GM19239 (cell line): Measurements from ENCODE around the gene GNAZ.

Experiments
- DNase-seq: peaks from one replicate; pipeline ENCODE4 v3.0.0; 2011; ENCODE audit warnings: low spot score; ENCODE audit not compliant: insufficient read length
- FAIRE-seq: peaks from 2 replicates; lab custom pipeline; 2011; peaks lifted over from hg19 to GRCh38; lab: Jason Lieb, UNC

Gene GNAZ

DNA sequence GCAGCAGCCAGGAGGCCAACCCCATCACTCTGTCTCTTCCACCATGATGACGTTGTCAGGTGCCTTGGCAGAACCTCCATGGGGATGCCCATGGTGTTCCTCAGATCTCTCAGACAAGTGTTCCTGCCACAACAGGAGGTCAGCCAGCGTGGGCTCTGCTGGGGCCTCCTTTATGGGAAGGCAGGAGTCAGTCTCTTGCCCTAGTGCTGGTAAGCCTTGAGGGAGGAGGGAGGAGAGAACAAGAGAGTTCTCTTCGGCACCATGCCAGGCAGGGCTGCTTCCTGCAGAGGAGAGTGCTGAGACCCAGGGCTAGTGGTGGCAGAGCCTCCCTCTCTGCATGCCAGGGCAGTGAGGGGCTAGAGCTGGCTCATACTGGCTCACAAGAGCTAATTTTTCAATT, 32.5 kb downstream of the GNAZ start:
- FAIRE-seq (no peak), DNase-seq (no peak)

DNA sequence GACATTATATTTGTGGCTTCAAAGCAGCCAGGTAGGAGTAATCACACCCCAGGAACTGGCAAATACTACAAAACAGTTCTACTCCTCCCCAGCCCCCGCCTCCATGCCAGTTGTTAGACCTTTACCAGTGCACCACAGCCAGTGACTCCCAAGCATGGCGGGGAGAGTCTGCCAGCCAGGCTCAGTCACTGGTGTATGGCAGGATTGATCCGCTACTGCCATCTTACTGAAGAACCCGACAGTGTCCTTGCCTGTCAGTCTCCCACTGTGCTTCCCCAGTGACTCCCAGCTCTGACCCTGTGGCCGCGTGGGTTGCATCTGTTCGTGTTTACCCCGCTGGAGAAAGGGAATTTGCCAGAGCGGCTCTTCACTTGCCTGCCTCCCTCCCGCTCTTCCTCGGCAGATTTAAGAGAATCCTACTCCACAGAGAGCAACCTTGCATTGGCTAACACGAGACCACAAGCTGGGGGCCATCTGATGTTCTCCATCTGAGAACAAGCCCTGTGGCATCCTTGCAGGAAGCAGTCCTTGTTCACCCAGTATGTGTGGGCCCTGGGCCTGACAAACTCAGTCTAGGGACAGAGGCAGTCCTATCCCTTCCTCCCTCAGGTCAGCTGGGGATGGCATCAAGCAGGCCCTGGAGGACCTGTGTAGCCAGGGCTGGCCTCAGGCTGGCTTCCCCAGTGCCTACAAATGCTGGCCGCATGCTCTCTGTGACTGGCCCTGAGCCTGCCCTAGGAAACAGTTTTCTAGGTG, 33.1 kb downstream of the GNAZ start:
- DNase-seq (no peak), FAIRE-seq (no peak)

DNA sequence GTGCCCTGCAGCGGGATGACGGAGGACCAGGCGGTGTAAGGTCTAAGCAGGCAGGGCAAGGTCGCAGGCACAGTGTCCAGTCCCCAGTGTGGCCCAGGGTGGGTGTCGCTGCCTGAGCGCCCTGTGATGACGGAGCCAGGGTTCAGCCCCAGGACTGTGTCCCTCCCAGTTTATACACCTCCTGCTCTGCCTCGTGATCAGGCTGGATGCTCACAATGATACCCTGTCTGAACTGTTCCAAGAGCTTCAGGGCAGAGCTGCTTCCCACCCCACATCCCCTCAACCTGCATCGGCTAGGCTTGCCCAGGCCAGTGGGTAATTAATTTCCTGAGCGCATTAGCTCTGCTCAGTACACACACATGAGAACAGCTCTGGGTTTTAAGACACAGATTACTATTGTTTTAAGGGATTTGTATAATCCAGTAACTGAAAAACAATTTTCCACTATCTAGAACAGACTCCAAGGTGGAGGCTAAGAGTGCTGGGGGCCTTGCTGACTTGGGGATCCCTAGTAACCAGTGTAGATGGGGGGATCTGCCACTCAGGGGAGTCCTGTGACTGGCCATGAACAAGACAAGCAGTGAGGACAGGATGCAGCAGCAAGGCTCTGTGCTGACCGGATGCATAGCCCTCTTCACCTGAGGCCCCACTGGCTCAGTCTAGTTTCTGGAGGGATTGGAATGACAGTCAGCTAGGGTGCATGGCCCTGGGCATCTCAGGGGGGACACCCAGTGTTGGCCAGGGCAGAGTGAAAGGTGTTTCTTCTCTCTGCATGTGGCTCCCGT, 34.1 kb downstream of the GNAZ start:
- FAIRE-seq, result no peak
- DNase-seq, result no peak

DNA sequence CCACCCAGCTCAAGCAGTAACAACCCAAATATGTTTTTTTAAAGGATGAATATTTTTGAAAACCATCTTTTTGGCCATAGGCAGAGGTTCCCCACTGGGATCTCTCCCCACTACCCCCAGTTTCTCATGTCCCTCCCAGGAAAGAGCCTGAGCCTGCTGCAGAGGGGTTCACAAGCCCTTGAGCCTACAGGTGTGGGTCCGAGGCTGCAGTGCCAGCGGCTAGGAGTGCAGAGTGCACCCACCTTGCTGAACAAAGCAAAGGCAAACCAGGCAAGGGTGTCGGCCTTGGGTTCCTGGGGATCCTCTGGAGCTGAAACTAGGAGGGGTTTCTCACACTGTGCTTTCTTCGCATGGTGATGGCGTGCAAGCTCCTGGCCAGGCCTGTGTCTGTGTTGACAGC, 35.0 kb downstream of the GNAZ start:
- FAIRE-seq (no peak), DNase-seq (no peak)

DNA sequence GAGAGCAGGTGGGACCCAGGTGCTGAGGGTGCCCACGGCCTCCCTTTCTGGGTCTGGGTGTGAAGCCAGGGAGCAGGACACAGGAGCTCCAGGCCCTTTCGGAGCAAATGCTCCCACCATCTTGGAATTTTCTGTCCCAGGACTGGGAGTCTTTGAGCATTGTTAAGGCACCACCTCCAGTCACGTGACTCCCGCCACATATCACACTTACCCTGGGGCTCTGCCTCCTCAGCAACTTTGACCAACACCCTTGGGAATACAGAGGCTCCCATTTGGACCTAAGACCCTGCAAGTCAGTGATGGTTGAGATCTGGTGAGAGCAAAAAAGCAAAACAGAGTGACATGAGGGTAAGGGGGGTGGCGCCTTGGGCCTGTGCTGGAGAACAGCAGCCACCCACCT, 35.6 kb downstream of the GNAZ start:
- DNase-seq (no peak), FAIRE-seq (no peak)

DNA sequence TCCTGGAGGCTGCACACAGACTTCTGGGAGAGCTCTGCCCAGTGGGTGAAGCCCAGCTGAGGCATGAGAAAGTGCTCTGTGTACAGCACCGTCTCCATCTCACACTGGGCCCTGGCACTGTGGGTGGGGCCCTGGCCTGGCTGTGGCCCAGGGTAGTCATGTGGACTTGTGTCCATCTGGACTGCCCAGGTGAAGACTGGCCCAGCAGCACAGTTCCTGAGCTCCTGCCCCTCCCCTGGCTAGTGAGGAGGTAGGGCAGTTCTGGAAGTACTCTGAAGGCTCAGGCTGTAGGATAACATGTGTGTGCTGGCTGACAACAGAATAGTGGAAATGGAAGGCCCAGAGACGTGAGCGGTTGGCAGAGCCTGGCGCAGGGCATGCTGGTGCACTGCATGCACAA, 36.0 kb downstream of the GNAZ start:
- DNase-seq, result no peak
- no peak for FAIRE-seq

DNA sequence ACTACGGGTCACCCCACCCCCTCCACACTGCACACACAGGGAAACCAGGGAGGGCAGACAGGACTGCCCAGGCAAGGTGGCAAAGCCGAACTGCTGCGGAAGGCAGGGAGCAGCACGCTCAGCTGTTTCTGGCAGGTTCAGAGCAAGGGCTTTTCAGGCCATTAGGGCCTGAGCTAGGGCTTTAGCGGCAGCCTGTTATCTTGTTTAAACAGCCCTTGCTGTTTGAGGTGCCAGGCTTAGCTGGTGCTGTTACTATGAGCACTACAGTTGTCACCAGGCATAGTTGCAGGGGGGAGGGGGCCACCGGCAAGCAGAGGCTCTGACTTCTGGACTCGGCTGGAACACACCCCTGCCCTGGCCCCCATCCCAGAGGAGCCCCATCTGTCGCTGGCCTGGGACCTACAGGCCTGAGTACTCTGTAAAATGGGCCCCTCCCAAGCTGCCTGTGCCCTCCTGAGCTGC, 36.6 kb downstream of the GNAZ start:
- FAIRE-seq, result no peak

DNA sequence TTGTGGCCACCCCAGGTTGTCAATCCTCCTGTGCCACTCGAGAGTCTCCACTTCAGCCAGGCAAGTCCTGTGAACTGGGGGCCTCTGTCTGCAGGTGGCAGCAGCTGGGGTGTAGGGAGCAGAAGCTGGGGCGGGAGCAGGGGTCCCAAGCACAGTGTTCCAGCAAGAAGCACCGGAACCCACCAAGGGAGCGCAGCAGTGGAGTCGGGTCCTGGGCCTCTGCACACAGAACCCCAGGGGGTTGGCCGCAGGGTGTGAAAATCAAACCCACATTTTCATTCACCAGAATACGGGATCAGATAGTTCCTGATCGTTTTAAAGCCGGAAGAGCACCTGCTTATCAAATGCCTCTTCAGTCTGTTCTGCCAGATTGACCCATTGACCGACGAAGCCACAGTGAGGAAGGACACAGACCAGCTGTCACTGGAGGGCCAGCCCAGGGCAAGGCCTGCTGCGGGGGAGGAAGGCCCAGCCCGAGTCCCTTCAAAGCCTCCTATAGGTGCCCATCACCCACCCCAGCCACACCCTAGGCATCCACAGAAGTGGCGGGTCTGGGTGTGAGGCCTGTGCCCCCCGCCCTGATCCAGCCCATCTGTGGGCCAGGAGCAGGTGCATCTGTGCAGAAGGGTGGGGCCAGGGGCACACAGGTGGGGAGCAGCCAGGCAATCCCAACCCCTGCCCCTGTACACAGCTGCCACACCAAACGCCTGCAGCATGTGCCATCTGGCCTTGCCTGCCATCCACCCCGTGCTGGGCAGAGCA, 37.3 kb downstream of the GNAZ start:
- FAIRE-seq (no peak), DNase-seq (no peak)

More for the DNA sequence above, 36.6 kb downstream of the GNAZ start:
- no peak for DNase-seq

DNA sequence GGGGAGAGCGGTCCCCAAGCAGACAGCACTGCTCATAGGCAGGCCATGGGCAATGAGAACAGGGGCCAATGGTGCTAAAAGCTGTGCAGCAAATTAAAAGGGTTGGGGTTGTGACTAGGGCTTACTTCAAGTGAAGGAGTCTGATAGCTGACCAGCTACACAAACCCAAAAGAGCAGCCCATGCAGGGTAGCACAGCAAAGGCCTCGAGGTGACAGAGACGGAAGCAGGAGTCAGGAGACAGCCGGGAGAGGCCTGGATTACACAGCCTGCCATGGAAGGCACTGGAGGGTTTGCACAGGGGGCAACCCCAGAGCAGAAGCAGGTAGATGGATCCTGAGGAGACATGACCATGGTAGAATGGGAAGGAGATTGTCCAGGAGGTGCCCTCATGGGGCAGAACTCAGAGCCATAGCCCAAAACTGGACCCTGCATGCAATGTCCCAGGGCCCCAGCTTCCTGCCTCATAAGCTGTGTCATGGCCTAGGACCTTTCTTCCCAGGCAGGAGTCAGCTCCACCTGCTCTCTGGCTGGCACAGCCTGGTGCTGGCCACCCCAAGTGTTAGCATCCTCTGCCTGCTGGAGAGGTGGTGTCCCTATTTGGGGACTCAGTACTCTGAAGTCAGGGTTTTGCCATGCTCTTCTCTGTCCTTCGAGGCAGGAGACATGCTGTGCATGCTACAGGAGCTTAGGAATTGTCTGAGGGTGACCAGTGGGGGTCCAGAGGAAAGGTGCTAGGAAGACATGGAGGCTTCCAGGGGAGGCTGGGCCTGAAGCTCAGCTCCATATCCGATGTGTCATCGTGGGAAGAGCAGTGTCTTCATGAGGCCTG, 38.1 kb downstream of the GNAZ start:
- DNase-seq, result no peak
- no peak for FAIRE-seq

DNA sequence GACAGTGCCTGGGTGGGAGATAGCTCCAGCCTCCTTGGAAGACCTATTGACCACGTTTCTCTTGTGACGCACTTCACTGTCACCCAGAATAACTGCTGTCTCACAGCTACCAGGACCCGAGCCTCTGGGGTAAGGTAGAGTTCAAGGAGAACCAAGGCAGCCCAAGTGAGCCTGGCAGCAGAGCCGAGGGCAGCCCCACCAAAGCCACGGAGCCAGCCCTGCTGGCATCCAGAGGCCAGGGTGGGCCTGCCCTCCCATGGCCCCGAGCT, 38.7 kb downstream of the GNAZ start:
- FAIRE-seq, result no peak
- no peak for DNase-seq

DNA sequence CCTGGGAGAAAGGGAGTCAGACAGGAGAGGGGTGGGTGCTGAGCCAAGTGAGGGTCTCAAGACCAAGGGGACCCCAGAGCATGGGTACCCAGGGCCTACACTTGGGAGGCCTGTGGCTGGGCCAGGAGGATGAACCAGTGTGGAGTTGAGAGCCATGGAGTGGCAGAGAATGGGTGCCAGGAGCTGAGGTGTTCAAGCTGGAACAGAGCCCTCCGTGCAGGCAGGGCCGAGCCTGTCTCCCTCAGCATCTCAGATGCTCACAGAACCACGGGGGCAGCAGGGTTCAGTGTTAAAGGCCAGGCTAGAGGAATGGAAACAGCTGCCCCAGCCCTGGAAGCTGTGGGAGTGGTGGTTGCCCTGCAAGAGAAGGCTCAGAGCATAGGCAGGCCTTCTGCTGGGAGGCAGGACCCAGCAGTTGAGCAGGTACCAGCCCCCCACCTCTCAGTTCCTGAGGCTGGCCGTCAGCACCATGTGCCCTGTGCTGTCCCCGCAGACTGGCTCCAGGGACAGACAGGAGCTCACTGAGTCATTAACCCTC, 39.2 kb downstream of the GNAZ start:
- no peak for DNase-seq
- FAIRE-seq, result no peak

DNA sequence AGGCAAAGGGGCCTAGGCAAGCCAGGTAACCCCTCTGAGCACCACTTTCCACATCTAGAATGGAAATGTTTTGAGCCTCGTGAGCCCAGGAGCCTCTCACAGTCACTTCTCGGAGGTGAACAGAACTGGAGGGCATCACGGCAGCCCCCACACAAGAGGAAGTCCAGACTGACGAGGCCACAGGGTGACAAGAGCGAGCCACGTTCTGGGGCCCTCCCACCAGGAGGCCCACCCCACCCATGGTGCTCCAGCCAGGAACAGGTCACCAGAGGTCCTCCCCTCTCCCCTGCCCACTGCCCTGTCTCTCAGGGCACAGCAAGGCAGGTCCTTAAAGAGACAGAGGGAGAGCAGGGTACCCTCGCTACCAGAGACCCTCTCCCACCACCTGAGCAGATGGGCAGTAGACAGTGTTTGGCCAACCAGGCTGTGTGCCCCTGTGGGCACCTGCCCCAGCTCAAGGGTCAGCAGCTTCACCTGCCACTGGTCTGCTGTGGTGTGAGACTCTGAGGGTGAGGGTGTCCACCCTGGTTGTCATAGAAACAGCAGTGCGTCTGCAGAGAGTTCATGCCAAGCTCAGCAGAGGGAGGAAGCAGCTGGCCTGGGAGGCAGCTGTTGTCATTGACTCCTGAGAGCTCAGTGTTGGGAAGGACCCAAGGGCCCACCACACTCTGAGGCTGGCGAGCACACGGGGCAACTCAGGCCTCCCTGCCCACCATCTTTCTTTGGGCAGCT, 40.0 kb downstream of the GNAZ start:
- FAIRE-seq, result no peak
- no peak for DNase-seq

DNA sequence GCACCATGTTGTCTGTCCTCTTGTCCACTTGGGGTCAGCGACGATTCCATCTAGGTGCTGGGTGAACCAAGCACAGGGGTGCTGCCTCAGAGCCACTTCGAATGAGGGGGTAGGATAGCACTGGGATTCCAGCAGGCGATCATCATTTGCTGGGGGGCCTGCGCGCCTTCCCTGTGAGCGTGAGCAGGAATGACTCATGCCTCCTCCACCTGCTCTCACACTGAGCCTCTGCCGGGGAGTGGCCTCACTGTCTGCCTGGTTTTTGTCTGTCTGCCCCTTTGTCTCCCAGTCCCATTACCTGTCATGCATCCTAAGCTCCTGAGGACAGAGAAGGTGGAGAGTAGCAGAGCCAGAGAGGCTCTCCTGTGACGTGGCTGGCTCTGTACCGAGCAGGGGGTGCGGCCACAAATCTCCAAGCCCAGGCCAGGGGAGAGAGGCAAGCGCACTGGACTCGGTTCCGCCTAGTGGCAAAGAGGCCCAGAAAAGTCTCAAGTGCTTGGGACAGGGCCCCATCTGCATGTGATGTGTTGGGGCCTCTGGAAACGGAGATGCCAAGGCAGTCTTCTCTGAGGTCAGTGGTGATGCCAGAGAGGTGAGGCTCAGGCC, 40.7 kb downstream of the GNAZ start:
- no peak for FAIRE-seq
- DNase-seq, result no peak

DNA sequence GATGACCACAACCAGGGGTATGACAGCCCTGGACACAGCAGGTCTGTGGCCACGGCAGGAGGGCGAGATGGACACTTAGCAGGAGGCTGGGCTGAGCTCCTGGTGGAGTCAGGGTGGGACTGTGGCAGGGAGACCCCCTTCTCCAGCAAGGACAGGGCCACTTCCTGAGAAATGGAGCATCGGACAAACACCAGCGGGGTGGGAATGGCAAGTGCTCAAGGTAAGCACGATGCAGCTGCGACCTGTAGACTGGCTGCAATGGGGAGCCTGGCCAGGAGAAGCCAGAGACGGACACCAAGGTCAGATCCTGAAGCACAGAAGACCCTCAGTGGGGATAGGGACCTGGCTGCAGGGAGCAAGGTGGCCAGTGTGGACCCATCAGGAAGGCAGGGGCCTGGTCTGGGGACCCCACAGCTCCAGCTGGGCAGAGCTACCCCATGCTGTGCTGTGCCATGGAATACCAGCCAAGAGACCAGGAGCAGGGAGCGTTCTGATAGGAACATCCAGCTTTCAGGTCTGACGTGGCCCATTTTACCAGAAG, 42.2 kb downstream of the GNAZ start:
- DNase-seq (no peak), FAIRE-seq (no peak)

DNA sequence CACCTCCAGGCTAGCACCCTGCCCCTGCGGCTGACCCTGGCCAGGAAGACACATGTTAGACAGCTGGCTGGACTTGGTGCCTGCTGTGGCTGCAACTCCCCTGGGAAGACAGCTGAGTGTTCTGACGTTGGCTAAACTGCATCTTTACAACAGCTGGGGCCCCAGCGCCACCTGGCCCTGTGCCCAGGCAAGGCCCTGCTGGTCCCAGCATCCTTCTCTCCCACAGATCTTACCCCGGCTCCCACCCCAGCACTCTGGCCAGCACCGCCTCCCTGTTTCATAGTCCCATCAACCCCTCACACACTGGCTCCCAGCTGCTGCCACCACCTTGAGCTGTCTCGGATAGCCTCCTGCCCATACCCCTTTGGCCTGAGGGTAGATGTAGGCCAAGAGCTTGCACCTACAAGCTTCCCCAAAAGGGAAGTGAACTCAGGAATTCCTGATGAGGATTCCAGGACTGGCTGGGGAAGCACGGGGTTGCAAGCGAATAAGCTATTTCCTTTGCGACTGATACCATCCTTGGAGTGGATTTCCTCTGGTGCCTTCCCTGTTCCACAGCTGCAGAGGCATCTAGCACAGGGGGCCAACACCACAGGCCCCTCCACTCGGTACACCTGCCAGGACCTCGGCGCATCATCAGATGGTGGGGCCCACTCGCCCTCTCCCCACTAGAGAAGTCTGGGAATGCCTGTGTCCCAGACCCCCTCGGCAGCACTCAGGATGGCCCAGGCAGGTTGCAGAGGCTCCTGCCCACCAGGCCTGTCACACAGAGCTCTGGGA, 42.9 kb downstream of the GNAZ start:
- no peak for FAIRE-seq
- DNase-seq, result no peak

DNA sequence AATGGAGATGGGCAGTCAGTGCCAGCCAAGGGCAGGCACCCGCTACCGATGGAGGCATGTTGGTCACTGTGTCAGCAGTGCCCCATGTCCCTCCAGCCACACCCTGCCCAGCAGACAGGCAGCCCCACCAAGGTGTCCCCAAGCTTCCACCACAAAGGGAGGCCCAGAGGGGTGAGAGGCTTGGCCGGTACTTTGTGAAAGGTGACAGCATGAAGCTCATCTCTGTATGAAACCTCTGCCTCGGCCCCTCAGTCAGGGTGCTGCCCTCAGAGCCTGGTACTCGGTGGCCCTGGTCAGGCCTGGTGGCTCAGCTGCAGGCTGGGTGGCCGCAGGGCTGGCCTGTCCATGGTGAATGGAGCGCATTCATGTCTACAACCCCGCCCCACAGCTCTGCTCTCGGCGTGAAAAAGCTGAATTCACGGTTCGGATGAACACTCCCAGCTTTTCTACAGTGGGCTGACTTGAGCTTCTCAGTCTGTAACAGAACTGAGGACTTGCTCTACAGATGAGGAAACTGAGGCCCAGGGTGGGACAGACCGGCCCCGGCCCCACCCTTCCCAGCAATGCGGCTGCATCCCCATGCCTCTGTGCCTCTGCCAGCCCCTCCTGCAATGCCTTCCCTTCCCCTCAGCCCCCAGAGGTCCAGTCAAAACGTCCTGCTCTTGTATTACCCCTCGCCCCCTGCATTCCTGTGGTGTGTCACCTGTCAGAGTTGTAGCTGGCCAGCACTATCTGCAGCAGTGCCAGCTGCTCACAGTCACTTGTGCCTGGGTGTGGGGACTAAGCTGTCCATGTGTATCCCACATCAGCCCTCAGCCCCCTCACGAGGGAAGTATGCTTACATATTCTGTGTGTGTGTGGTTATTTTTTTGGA, 43.8 kb downstream of the GNAZ start:
- DNase-seq (no peak), FAIRE-seq (no peak)

DNA sequence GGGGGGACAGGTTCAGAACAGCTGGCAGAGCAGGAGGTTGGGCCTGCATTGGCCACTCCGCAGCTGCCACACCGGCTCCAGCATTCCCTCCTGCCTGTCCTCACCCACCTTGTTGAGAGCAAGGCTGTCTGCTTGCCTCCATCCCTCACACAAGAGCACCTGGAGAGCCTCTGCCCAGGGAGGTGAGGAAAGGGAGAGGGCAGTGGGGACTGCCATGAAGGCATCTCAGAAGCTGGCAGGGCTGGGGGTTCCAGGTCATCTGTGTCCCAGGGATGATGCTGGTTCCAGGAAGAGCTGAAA, 44.4 kb downstream of the GNAZ start:
- DNase-seq (no peak), FAIRE-seq (no peak)
